ENCODE measurements around the gene C11orf71. TPM values are rescaled to one million over a fixed set of nuclear protein-coding genes. Genes with fewer than 3 reads are reported as not detected.

Gene C11orf71
- total and polyA plus RNA-seq, 9 of the 15 experiments (the other 6 are each of a cell fraction or from before 2014, with no cell fraction given): 2.9 to 15.1 (median 9.1) TPM

GRCh38 chr11:114439229-114440120 lies 39.2 kb upstream of the C11orf71 start, which contains the start of gene REXO2 (continued):
- TF ChIP-seq CTCF (IDR thresholded peaks at IDR 0.05 in 2 of 3, conservative IDR thresholded peaks at IDR 0.05 in 1 of 3; ENCODE audit: insufficient read depth in 2 of 3, low read depth in 1 of 3, low read length in 3 of 3) (peak; percentile 7 to 42 (median 27); a peak in 4 of 6 replicates), ZBTB7A (IDR thresholded peaks at IDR 0.05; ENCODE audit: borderline replicate concordance, control insufficient read depth, low read depth, low read length) (peak; percentile 55; the same call in 1 of the 2 replicates), ZNF121 (CRISPR knock-in tag; conservative IDR thresholded peaks at IDR 0.05) (no peak), THRB (CRISPR knock-in tag; conservative IDR thresholded peaks at IDR 0.05) (no peak), SMARCA4 (IDR thresholded peaks at IDR 0.05) (peak; percentile 35; the same call in 1 of the 2 replicates), ZNF212 (CRISPR knock-in tag; IDR thresholded peaks at IDR 0.05) (no peak), ZNF740 (CRISPR knock-in tag; IDR thresholded peaks at IDR 0.05) (no peak), ZNF740 (tag; IDR thresholded peaks at IDR 0.05) (no peak), NCOA6 (IDR thresholded peaks at IDR 0.05) (no peak), GMEB1 (CRISPR knock-in tag; IDR thresholded peaks at IDR 0.05) (peak; percentile 73), CBX3 (IDR thresholded peaks at IDR 0.05; ENCODE audit: borderline replicate concordance in 1 of 2, low read length in 2 of 2) (peak in 1 of 2 experiments; percentile 75; a peak in 1 of 3 replicates), IRF1 (CRISPR knock-in tag; IDR thresholded peaks at IDR 0.05; ENCODE audit: borderline replicate concordance) (no peak), NELFE (IDR thresholded peaks at IDR 0.05; ENCODE audit: insufficient read depth, insufficient read length) (no peak), HDAC1 (IDR thresholded peaks at IDR 0.05) (peak in 1 of 2 experiments; percentile 90; a peak in 2 of 4 replicates), IRF9 (tag; IDR thresholded peaks at IDR 0.05) (no peak), HNRNPH1 (optimal IDR thresholded peaks at IDR 0.05; ENCODE audit: low read depth, low read length) (no peak), IFI16 (CRISPR knock-in tag; IDR thresholded peaks at IDR 0.05) (no peak), ZNF146 (CRISPR knock-in tag; IDR thresholded peaks at IDR 0.05; ENCODE audit: unreplicated experiment) (no peak)
